ENCODE measurements around the gene GFRAL.

Gene GFRAL

GRCh38 chr6:55327169-55327568 lies at the start of gene GFRAL:
TSS of gene GFRAL (plus strand) at chr6:55327469. CDS start at chr6:55327555, 86 bp downstream.
- ChIA-PET POLR2A (no interaction called here), CTCF (no interaction called here)
- TF ChIP-seq CTCF (IDR thresholded peaks at IDR 0.05; ENCODE audit: insufficient read depth, low read length, missing control alignments), result no peak
- DNase-seq (ENCODE audit: low read depth, low spot score), result no peak
- no peak within 1 kb of the TSS for H3K4me3 ChIP-seq (ENCODE audit: low read depth, low read length)

GRCh38 chr6:55277646-55278045 lies 49.6 kb upstream of the GFRAL start:
- no peak for DNase-seq (ENCODE audit: low read depth, low spot score)
- no peak for TF ChIP-seq CTCF (IDR thresholded peaks at IDR 0.05; ENCODE audit: insufficient read depth, low read length, missing control alignments)
- ChIA-PET CTCF (interaction anchor here (0.9 to 2.4 kb wide), 5 partner anchors 10 to 1015 kb away, joined by 3 to 14 read pairs (median 8); no protein-coding TSS in a partner anchor), POLR2A (no interaction called here)
- no peak overlapping the region for H3K4me3 ChIP-seq (ENCODE audit: low read depth, low read length)

GRCh38 chr6:55281215-55281614 lies 46.1 kb upstream of the GFRAL start:
- ChIA-PET CTCF (no interaction called here), POLR2A (no interaction called here)
- H3K4me3 ChIP-seq (ENCODE audit: low read depth, low read length), result no peak overlapping the region
- DNase-seq (ENCODE audit: low read depth, low spot score), result no peak
- TF ChIP-seq CTCF (IDR thresholded peaks at IDR 0.05; ENCODE audit: insufficient read depth, low read length, missing control alignments), result no peak

GRCh38 chr6:55282115-55282514 lies 45.2 kb upstream of the GFRAL start:
- no peak for TF ChIP-seq CTCF (IDR thresholded peaks at IDR 0.05; ENCODE audit: insufficient read depth, low read length, missing control alignments)
- POLR2A ChIA-PET, result no interaction called here
- DNase-seq (ENCODE audit: low read depth, low spot score), result no peak
- CTCF ChIA-PET, result no interaction called here
- H3K4me3 ChIP-seq (ENCODE audit: low read depth, low read length), result no peak overlapping the region

- no peak for DNase-seq (ENCODE audit: low read depth, low spot score)
- H3K4me3 ChIP-seq (ENCODE audit: low read depth, low read length), result no peak overlapping the region
- ChIA-PET CTCF (interaction anchor here (1.9 to 2.6 kb wide), 2 partner anchors 9 to 10 kb away, joined by 6 to 14 read pairs; no protein-coding TSS in a partner anchor), POLR2A (no interaction called here)
- TF ChIP-seq CTCF (IDR thresholded peaks at IDR 0.05; ENCODE audit: insufficient read depth, low read length, missing control alignments), result no peak
Measured at GRCh38 chr6:55286824-55287223, 40.4 kb upstream of the GFRAL start.

- no peak for DNase-seq (ENCODE audit: low read depth, low spot score)
- ChIA-PET POLR2A (no interaction called here), CTCF (interaction anchor here (1.5 kb wide), 1 partner anchor 14 kb away, joined by 6 read pairs; no protein-coding TSS in a partner anchor)
- H3K4me3 ChIP-seq (ENCODE audit: low read depth, low read length), result no peak overlapping the region
- TF ChIP-seq CTCF (IDR thresholded peaks at IDR 0.05; ENCODE audit: insufficient read depth, low read length, missing control alignments), result no peak
Measured at GRCh38 chr6:55290736-55291135, 36.5 kb upstream of the GFRAL start.

All from AG04449 (cell line).